NCI-H510A (cell line): Measurements from ENCODE around the gene BARD1.
"Not testable (repeated sequence)": the region's sequence is repeated elsewhere in the genome, so short reads cannot be mapped to it uniquely, and the experiment has no call there.

Experiments used
- DNase-seq: peaks from one replicate; lab custom pipeline; 2025; lab: John Stamatoyannopoulos, UW

Gene BARD1

GRCh38 chr2:214765180-214765579 is 44.3 kb downstream of the BARD1 start:
- DNase-seq = no peak

- DNase-seq = no peak
These were observed 56.0 kb downstream of the BARD1 start for GRCh38 chr2:214753455-214753854.

- no peak for DNase-seq
These were observed 59.0 kb downstream of the BARD1 start for GRCh38 chr2:214750529-214750928.

- no peak for DNase-seq
These were observed 61.5 kb downstream of the BARD1 start for GRCh38 chr2:214747992-214748391.

GRCh38 chr2:214742119-214742518 is 67.4 kb downstream of the BARD1 start:
- DNase-seq = no peak

GRCh38 chr2:214740867-214741395 is 68.6 kb downstream of the BARD1 start:
- no peak for DNase-seq

- DNase-seq = no peak
These were observed 72.3 kb downstream of the BARD1 start for GRCh38 chr2:214737188-214737587.

- no peak for DNase-seq
These were observed 78.6 kb downstream of the BARD1 start for GRCh38 chr2:214730800-214731407.

GRCh38 chr2:214730248-214730647 is 79.2 kb downstream of the BARD1 start:
- no peak for DNase-seq

- no peak for DNase-seq
These were observed 84.7 kb downstream of the BARD1 start for GRCh38 chr2:214724741-214725140.

- DNase-seq = not testable (repeated sequence)
These were observed 91.6 kb downstream of the BARD1 start for GRCh38 chr2:214717837-214718236.

GRCh38 chr2:214716811-214717560 is 92.5 kb downstream of the BARD1 start:
- no peak for DNase-seq

- DNase-seq = no peak
These were observed 94.5 kb downstream of the BARD1 start for GRCh38 chr2:214715025-214715424.

GRCh38 chr2:214713080-214713830 is 96.2 kb downstream of the BARD1 start:
- no peak for DNase-seq

GRCh38 chr2:214710729-214711128 is 98.8 kb downstream of the BARD1 start:
- DNase-seq = no peak

GRCh38 chr2:214706986-214707385 is 102.5 kb downstream of the BARD1 start:
- no peak for DNase-seq

GRCh38 chr2:214699236-214699635 is 110.2 kb downstream of the BARD1 start:
- DNase-seq = no peak

GRCh38 chr2:214696681-214697080 is 112.8 kb downstream of the BARD1 start:
- DNase-seq = no peak

- no peak for DNase-seq
These were observed 113.7 kb downstream of the BARD1 start for GRCh38 chr2:214695789-214696188.

- DNase-seq = not testable (repeated sequence)
These were observed 125.9 kb downstream of the BARD1 start for GRCh38 chr2:214683557-214683956.

GRCh38 chr2:214679736-214680135 is 129.7 kb downstream of the BARD1 start:
- DNase-seq = no peak

GRCh38 chr2:214676421-214677089 is 132.9 kb downstream of the BARD1 start:
- no peak for DNase-seq
